ENCODE data around the gene TMEM217. TPM values are rescaled to one million over a fixed set of nuclear protein-coding genes. Genes with fewer than 3 reads are reported as not detected.

The TMEM217 gene
- polyA plus RNA-seq, 1 of the 3 experiments (the other 2 are of a cell fraction), result 1.5 TPM

DNA sequence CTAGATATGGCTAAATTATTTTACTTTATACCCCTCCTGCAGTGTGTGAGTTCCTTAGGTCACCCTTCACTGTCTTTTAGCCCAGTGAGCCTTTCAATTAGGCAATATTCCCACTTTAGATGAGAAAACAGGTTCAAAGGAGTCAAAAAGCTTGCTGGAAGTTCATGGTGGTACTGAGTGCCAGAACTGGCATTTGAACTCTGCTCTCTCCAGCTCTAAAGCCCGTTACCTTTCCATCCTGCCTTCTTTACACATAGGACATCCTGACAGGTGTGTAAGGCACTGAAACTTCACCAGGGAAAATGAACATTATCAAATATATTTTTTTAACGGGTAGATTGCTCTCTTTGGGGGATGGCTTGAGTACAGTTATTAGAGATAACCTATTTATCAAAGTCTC lies 11.2 kb upstream of the TMEM217 start:
- H3K4me1 ChIP-seq (ENCODE audit: control insufficient read depth in 1 of 2, insufficient read depth in 2 of 2, low read depth in 1 of 2, low read length in 1 of 2), result no peaks in the 10 kb centered on the region; a peak in 1 of 4 replicates
- no peaks in the 10 kb centered on the region for H3K9me2 ChIP-seq
- no peak for TF ChIP-seq FOSL2 (IDR thresholded peaks at IDR 0.05; ENCODE audit: borderline replicate concordance, low read depth)
- no peak for TF ChIP-seq MEF2A (IDR thresholded peaks at IDR 0.05; ENCODE audit: borderline replicate concordance, low read depth)
- TF ChIP-seq, protein P1, sequence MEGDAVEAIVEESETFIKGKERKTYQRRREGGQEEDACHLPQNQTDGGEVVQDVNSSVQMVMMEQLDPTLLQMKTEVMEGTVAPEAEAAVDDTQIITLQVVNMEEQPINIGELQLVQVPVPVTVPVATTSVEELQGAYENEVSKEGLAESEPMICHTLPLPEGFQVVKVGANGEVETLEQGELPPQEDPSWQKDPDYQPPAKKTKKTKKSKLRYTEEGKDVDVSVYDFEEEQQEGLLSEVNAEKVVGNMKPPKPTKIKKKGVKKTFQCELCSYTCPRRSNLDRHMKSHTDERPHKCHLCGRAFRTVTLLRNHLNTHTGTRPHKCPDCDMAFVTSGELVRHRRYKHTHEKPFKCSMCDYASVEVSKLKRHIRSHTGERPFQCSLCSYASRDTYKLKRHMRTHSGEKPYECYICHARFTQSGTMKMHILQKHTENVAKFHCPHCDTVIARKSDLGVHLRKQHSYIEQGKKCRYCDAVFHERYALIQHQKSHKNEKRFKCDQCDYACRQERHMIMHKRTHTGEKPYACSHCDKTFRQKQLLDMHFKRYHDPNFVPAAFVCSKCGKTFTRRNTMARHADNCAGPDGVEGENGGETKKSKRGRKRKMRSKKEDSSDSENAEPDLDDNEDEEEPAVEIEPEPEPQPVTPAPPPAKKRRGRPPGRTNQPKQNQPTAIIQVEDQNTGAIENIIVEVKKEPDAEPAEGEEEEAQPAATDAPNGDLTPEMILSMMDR (IDR thresholded peaks at IDR 0.05), result no peak
- no peak for TF ChIP-seq YY1 (IDR thresholded peaks at IDR 0.05; ENCODE audit: low read depth)
- no peak for TF ChIP-seq NRF1 (IDR thresholded peaks at IDR 0.05; ENCODE audit: low read depth, low read length)
- no peak for TF ChIP-seq EZH2phosphoT487 (IDR thresholded peaks at IDR 0.05; ENCODE audit: borderline replicate concordance, low read depth)
- no peaks in the 10 kb centered on the region for H3K27me3 ChIP-seq (ENCODE audit: insufficient read depth)
- H3K79me2 ChIP-seq (ENCODE audit: insufficient read depth), result peaks cover 25% of the 10 kb centered on the region
- POLR2A ChIA-PET, result no interaction called here
- no peak overlapping the region for H3K9ac ChIP-seq
- CTCF ChIA-PET, result no interaction called here
- H4K20me1 ChIP-seq (ENCODE audit: insufficient read depth), result no peaks in the 10 kb centered on the region
- WGBS (ENCODE audit: low lambda C conversion rate), result 59% methylated on average over 2 of the region's 2 CpGs
- H2AFZ ChIP-seq (ENCODE audit: low read depth), result no peak overlapping the region
- H3K4me2 ChIP-seq, result no peak overlapping the region
- DNase-seq, result no peak
- H3K9me3 ChIP-seq, result no peaks in the 10 kb centered on the region
- no peaks in the 10 kb centered on the region for H3F3A ChIP-seq (replicated peaks; ENCODE audit: insufficient read depth)
- H3K27ac ChIP-seq (ENCODE audit: low read depth in 2 of 2, low read length in 1 of 2), result no peak overlapping the region
- no peak overlapping the region for H3K4me3 ChIP-seq (ENCODE audit: low read depth in 2 of 2, low read length in 1 of 2)
- peaks cover 4 to 26% of the 10 kb centered on the region in 2 experiments for H3K36me3 ChIP-seq (replicated peaks in 1 of 2; ENCODE audit: control insufficient read depth in 1 of 2, insufficient read depth in 2 of 2, low read length in 1 of 2)

DNA sequence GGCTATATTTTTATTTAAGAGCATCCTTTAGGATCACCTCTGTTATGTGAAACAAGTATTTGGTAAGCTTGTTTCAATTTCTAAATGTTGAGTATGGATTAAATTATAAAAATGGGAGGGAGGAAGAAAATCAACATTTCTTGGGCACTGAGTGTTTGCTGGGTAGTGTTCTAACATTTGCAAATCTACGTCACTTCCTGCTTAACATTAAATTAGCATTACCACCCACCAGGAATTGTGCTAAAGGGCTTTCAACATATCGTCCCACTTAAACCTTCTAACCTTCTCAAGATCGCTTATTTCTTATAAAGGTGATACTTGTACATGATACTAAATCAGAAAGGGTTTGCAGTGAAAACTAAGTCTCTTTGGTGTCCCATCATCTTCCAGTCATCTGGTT lies 7.9 kb upstream of the TMEM217 start:
- no peaks in the 10 kb centered on the region for H3K27me3 ChIP-seq (ENCODE audit: insufficient read depth)
- H3K9me2 ChIP-seq, result no peaks in the 10 kb centered on the region
- ChIA-PET CTCF (interaction anchor here (1.4 kb wide), 1 partner anchor 38 kb away, joined by 3 read pairs; no protein-coding TSS in a partner anchor), POLR2A (no interaction called here)
- H2AFZ ChIP-seq (ENCODE audit: low read depth), result no peak overlapping the region
- H3F3A ChIP-seq (replicated peaks; ENCODE audit: insufficient read depth), result no peaks in the 10 kb centered on the region
- H3K79me2 ChIP-seq (ENCODE audit: insufficient read depth), result peaks cover 56% of the 10 kb centered on the region
- no peak overlapping the region for H3K27ac ChIP-seq (ENCODE audit: low read depth in 2 of 2, low read length in 1 of 2)
- no peak overlapping the region for H3K4me3 ChIP-seq (ENCODE audit: low read depth in 2 of 2, low read length in 1 of 2)
- no peaks in the 10 kb centered on the region for H3K9me3 ChIP-seq
- no peak overlapping the region for H3K4me2 ChIP-seq
- WGBS (ENCODE audit: low lambda C conversion rate), result 95% methylated on average over 3 of the region's 3 CpGs
- H4K20me1 ChIP-seq (ENCODE audit: insufficient read depth), result no peaks in the 10 kb centered on the region
- DNase-seq, result no peak
- no peaks in the 10 kb centered on the region for H3K4me1 ChIP-seq (ENCODE audit: control insufficient read depth in 1 of 2, insufficient read depth in 2 of 2, low read depth in 1 of 2, low read length in 1 of 2)
- no peak overlapping the region for H3K9ac ChIP-seq
- TF ChIP-seq RAD21 (IDR thresholded peaks at IDR 0.05; ENCODE audit: low read length) (no peak), FOXM1 (IDR thresholded peaks at IDR 0.05; ENCODE audit: low read depth) (no peak), RXRA (IDR thresholded peaks at IDR 0.05; ENCODE audit: borderline replicate concordance, low read depth) (no peak), TAF1 (IDR thresholded peaks at IDR 0.05; ENCODE audit: borderline replicate concordance, low read depth, low read length) (no peak), NFIC (IDR thresholded peaks at IDR 0.05; ENCODE audit: borderline replicate concordance) (no peak), EP300 (IDR thresholded peaks at IDR 0.05; ENCODE audit: borderline replicate concordance in 1 of 2, low read depth in 1 of 2, low read length in 1 of 2) (no peak), FOXJ3 (CRISPR knock-in tag; IDR thresholded peaks at IDR 0.05) (no peak)
- peaks cover 4 to 13% of the 10 kb centered on the region in 2 experiments for H3K36me3 ChIP-seq (replicated peaks in 1 of 2; ENCODE audit: control insufficient read depth in 1 of 2, insufficient read depth in 2 of 2, low read length in 1 of 2)

Measured in SK-N-SH (cell line).